CD4-positive, alpha-beta T cell treated with Interleukin-17A for 4 hours (primary cell): ENCODE measurements around the gene SYNGR4.
A peak's percentile ranks its signal among the peaks of the same experiment; 100 is the strongest.

Experiments
- DNase-seq: peaks from one replicate; pipeline ENCODE4 v3.0.0-alpha.2; 2020; ENCODE audit warnings: mixed read lengths

SYNGR4 gene

GRCh38 chr19:48397263-48398101 is 33.3 kb downstream of the SYNGR4 start:
- no peak for DNase-seq

DNA sequence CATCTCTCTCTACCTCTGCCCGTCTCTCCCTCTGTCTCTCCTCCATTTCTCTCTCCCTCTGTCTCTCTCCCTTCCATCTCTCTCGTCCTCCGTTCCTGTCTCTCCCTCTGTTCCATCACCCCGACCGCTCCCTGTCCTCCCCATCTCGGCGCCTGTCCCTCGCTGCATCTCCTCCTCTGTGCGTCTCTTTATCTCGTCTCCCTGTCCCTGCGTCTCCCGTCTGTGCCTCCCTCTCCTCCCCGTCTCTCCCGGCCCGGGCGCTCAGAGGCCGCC is 33.9 kb downstream of the SYNGR4 start:
- DNase-seq = no peak

- DNase-seq = peak; percentile 85
Observed at GRCh38 chr19:48398375-48399235, 34.4 kb downstream of the SYNGR4 start.

DNA sequence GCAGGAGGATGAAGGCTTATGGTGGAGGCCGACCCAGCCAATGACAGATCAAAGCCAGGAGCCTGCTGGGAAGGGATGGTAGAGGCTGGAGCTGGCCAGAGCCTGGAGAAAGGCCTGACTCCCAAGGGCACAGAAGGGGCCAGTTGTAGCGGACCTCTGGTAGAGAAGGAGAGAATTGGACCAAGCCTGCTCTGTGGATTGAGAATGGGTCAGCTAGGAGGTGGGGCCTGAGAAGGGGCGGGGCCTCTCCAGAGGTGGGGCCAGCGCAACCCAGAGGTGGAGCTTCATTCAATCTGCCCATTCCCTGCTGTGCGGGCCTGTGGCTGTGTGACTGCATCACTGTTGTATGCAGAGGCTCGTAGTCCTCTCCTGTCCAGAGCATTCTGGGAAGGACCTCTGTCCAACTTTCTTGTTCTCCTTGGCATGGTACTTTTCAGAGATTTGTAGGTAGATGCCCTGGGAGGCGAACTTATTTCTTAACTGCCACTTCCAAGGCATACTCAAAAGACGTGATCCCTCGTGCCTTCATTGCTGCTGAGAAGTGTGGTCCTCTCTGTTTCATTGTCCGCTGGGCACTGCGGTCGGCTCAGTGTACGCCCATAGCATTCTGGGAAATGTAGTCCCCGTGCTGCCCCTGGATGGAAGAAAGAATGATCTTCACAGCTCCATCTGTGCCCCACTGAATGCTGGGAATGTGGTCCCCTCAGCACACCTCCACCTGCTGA is 36.0 kb downstream of the SYNGR4 start:
- peak; percentile 40 for DNase-seq

GRCh38 chr19:48401287-48401686 is 37.1 kb downstream of the SYNGR4 start:
- DNase-seq = no peak

DNA sequence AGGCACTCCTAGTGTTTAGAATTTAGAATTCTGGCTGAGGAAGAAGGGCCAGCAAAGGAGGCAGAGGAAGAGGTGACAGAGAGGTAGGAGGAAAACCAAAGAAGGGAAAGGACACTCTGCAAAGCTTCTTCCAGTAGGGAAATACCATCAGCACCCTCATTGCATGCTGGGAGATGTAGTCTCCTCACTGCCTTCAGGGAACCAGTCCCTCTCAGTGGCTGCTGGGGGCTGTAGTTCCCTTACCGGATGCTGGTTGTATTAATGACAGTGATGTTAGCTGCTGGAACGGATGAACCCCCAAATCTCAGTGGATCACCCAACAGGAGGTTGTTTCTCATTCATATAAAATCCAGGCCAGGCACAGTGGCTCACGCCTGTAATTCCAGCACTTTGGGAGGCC is 39.4 kb downstream of the SYNGR4 start:
- DNase-seq = peak; percentile 54

GRCh38 chr19:48405010-48405659 is 41.0 kb downstream of the SYNGR4 start:
- DNase-seq = no peak

DNA sequence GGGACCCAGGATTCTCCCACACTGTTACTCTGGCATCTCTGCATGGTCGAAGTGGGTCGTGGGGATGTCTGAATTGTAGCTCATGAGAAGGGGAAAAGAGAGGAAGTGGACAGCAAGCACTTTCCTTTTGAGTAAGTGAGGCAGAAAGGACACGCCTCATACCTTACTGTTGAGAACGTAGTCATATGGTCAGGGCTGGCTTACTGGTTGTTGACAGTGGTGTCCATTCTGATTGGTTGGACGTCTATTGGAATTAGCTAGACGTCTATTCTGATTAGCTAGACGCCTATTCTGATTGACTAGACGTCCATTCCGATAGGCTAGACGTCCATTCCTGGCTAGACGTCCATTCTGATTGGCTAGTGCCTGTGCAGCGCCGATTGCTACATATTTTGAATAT is 41.7 kb downstream of the SYNGR4 start:
- DNase-seq = no peak

DNA sequence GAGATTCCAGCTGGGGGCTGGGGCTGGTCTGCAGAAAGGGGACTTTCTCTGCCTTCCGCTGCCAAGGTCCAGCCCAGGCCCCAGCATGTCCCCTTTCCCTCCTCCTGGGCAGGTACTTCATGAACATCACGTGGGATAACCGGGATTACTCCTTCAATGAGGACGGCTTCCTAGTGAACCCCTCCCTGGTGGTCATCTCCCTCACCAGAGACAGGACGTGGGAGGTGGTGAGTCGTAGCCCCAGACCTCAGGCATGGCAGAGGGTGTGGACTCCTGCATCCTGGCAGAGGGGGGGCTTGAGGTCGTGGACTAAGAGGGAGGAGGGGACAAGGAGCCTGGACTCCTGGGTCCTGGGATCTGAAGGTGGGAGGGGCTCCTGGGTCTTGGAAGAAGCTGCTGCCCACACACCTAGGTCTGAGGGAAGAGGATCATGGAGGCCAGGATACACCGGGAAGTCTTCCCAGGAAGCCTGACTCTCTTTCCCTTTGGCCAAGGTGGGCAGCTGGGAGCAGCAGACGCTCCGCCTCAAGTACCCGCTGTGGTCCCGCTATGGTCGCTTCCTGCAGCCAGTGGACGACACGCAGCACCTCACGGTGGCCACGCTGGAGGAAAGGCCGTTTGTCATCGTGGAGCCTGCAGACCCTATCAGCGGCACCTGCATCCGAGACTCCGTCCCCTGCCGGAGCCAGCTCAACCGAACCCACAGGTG is 49.9 kb downstream of the SYNGR4 start:
- no peak for DNase-seq

- DNase-seq = peak; percentile 80
Observed at GRCh38 chr19:48415395-48415794, 51.2 kb downstream of the SYNGR4 start.

GRCh38 chr19:48415806-48416221 is 51.6 kb downstream of the SYNGR4 start:
- no peak for DNase-seq

DNA sequence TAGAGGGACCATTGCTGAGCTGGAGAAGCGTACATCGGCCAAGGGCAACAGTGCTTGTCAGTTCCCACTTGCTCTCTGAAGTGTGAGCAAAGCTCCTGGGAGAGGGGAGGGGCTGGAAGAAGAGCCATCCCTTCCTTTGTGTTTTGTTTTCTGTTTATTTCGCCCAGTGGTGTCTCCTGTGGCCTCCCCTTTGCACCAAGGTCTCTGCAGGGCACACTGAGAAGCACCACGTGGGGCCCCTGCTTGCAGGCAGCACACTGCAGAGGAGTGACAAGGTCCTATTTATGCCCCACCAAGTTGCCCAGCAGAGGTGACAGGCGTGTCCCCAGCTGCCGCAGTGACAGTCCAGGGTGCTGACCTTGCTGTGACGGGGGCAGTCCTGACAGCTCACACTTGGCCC is 53.3 kb downstream of the SYNGR4 start:
- DNase-seq = no peak

DNA sequence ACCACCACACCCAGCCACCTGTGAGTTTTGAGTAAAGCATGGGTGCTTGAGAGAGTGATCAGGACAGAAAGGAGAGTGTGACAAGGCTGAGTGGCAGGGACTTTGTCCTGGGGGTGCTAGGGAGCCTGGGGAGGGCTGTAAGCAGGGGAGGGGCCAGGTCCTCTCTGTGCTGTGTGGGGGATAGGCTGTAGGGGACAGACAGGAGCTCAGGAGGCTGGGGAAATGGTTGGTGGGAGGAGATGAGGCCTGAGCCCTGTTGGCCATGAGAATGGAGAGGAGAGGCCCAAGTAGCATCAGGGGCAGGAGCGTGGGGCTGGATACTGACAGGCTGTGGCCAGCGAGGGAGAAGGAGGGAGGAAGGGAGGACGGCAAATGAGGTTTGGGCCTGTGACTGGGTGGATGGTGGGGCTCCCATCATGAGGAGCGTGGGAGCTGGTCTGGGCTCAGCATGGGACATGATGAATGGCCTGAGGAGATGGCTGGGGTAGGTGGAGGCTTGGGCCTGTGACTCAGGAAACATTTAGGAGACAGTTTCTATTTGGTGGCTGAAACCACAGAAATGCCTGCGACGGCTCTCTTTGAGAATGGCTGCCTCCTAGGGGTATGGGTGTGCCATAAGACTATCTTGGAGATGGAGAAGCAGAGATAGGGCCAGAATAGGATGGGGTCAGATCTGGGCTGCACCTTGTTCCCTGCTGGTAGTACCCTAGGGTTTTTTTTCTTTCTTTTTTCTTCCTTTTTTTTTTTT is 54.3 kb downstream of the SYNGR4 start:
- DNase-seq = no peak

DNA sequence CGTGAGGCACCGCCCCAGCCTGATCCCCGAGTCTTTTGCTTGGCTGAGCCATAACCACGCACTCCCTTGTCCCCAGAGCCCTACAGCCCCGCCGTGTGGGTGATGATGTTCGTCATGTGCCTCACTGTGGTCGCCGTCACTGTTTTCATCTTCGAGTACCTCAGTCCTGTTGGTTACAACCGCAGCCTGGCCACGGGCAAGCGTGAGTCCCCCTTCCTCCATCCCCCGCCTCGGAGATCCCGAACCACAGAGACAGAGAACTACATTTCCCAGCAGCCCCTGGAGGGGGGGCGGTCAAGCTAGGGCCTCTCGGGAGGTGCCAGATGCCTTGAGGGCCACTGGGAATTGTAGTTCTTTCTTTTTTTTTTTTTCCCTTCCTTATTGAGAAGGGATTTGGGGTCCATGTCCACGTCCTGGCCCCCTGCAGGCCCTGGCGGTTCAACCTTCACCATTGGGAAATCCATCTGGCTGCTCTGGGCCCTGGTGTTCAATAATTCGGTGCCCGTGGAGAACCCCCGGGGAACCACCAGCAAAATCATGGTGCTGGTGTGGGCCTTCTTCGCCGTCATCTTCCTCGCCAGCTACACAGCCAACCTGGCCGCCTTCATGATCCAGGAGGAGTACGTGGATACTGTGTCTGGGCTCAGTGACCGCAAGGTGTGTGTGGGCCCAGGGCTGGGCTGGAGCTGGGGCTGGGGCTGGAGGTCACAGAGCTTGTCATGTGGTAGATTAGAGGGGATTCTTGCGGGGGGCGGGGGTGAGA is 55.2 kb downstream of the SYNGR4 start:
- peak; percentile 78 for DNase-seq

- no peak for DNase-seq
Observed at GRCh38 chr19:48421548-48421947, 57.4 kb downstream of the SYNGR4 start.

DNA sequence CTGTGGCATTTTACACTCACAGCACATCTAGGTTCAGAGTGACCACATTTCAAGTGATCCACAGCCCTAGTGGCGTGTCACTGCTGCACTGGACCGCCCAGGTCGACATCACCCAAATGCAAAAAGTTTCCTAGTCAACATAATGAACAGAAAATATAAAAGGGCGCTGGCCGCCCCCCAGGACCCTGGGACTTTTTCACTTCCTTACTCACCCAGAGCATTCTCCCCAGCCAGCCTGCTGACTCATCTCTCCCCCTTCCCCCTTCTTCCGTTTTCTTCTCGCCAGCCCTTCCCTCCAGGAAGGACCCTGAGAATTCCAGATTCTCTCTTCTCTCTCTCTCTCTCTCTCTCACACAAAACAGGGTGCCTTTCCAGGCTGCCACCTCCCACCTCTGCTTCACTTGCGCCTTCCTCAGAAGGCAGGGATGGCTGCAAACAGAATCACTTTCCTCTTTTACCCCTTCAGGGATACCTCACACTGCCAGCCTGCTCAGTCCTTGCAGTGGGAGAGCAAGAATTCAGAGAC is 60.6 kb downstream of the SYNGR4 start:
- DNase-seq = no peak
